K562 (cell line): Measurements from ENCODE around the gene RPL27. TPM values are rescaled to one million over a fixed set of nuclear protein-coding genes. Genes with fewer than 3 reads are reported as not detected.

Experiments used
- BHLHE40 ChIP-seq: IDR thresholded peaks from 2 replicates; pipeline ENCODE4 v1.6.1; 2011; ENCODE audit warnings: low read length, improper control_type of control experiment
- CEBPG ChIP-seq, 3 experiments: fragments of 200-800 bp in 1 of 3; sonication (Bioruptor generic) in 1 of 3; sonication (generic) in 1 of 3; formaldehyde crosslinking in 1 of 3; IDR thresholded peaks in 2 of 3; conservative IDR thresholded peaks in 1 of 3; 2 replicates each; pipeline versions ENCODE4 v1.6.1 to v1.8.0; 2016 to 2022; ENCODE audit warnings: missing compliant biosample characterization in 2 of 3, missing genetic modification characterization in 2 of 3, mild to moderate bottlenecking in 1 of 3, missing genetic modification reagents in 1 of 3
- CHD1 ChIP-seq: fragments of 200-600 bp; sonication (generic); IDR thresholded peaks from one replicate; pipeline ENCODE4 v1.6.1; 2012; ENCODE audit warnings: mild to moderate bottlenecking, moderate library complexity, low read length, inconsistent platforms
- CREB5 ChIP-seq: fragments of 250-450 bp; sonication (Bioruptor Pico); IDR thresholded peaks from 2 replicates; pipeline ENCODE4 v1.5.0; 2020; ENCODE audit warnings: mild to moderate bottlenecking
- EGR1 ChIP-seq: fragments of 450-650 bp; conservative IDR thresholded peaks from 2 replicates; pipeline ENCODE4 v1.6.1; 2017; ENCODE audit warnings: mild to moderate bottlenecking
- FOXJ2 ChIP-seq: fragments of 200-800 bp; sonication (Bioruptor generic); IDR thresholded peaks from 2 replicates; pipeline ENCODE4 v1.6.1; 2016; ENCODE audit warnings: missing genetic modification characterization, missing compliant biosample characterization
- FOXM1 ChIP-seq, 2 experiments: fragments of 450-650 bp in 1 of 2; sonication (generic) in 1 of 2; formaldehyde crosslinking in 1 of 2; IDR thresholded peaks; 2 replicates each; pipeline versions ENCODE4 v1.6.1 to v1.9.0; 2017 to 2022; ENCODE audit warnings: low read depth in 2 of 2, mild to moderate bottlenecking in 2 of 2, missing genetic modification reagents in 1 of 2, moderate library complexity in 1 of 2
- GABPB2 ChIP-seq: fragments of 250-450 bp; sonication (Bioruptor Pico); conservative IDR thresholded peaks from 2 replicates; pipeline ENCODE4 v1.5.1; 2021; ENCODE audit warnings: mild to moderate bottlenecking
- JUND ChIP-seq, 2 experiments: IDR thresholded peaks; 2 replicates in 1 of 2; 3 replicates in 1 of 2; pipeline ENCODE4 v1.6.1; 2011; ENCODE audit warnings: borderline replicate concordance in 2 of 2, low read depth in 2 of 2, low read length in 2 of 2, improper control_type of control experiment in 1 of 2, missing biosample characterization in 1 of 2, missing genetic modification characterization in 1 of 2, missing genetic modification reagents in 1 of 2
- LEF1 ChIP-seq: fragments of 450-650 bp; IDR thresholded peaks from 2 replicates; pipeline ENCODE4 v1.6.1; 2016; ENCODE audit warnings: mild to moderate bottlenecking
- MCM2 ChIP-seq: fragments of 450-650 bp; IDR thresholded peaks from 2 replicates; pipeline ENCODE4 v1.6.1; 2017; ENCODE audit warnings: low read depth, mild to moderate bottlenecking
- RBM15 ChIP-seq: fragments of 200-400 bp; formaldehyde crosslinking; IDR thresholded peaks from 2 replicates; pipeline ENCODE4 v1.6.1; 2018; ENCODE audit warnings: mild to moderate bottlenecking, low read length, moderate library complexity; ENCODE audit not compliant: insufficient read depth
- RNF2 ChIP-seq: sonication (generic); IDR thresholded peaks from 2 replicates; pipeline ENCODE4 v1.6.1; 2016
- SAFB2 ChIP-seq: fragments of 200-400 bp; formaldehyde crosslinking; IDR thresholded peaks from 2 replicates; pipeline ENCODE4 v1.6.1; 2018; ENCODE audit warnings: borderline replicate concordance, low read length, low read depth, moderate library complexity; ENCODE audit not compliant: severe bottlenecking
- SMAD1 ChIP-seq: fragments of 150-350 bp; IDR thresholded peaks from 2 replicates; pipeline ENCODE4 v1.6.1; 2014; ENCODE audit warnings: low read length, low read depth; ENCODE audit not compliant: partially characterized antibody
- TFE3 ChIP-seq: fragments of 450-650 bp; formaldehyde crosslinking; IDR thresholded peaks from 2 replicates; pipeline ENCODE4 v1.4.0; 2020; ENCODE audit warnings: mild to moderate bottlenecking, mixed read lengths
- XRCC4 ChIP-seq: IDR thresholded peaks from one replicate; pipeline ENCODE4 v1.6.1; 2011; ENCODE audit not compliant: insufficient read depth, insufficient read length; ENCODE audit errors: extremely low read depth
- ZBTB9 ChIP-seq: fragments of 450-650 bp; formaldehyde crosslinking; IDR thresholded peaks from 2 replicates; pipeline ENCODE4 v1.4.0; 2020; ENCODE audit warnings: mild to moderate bottlenecking, moderate library complexity
- ZNF143 ChIP-seq: sonication (generic); formaldehyde crosslinking; IDR thresholded peaks from 2 replicates; pipeline ENCODE4 v1.9.0; 2022; ENCODE audit warnings: mild to moderate bottlenecking, missing genetic modification reagents
- ZNF347 ChIP-seq: fragments of 450-650 bp; formaldehyde crosslinking; IDR thresholded peaks from 2 replicates; pipeline ENCODE4 v1.4.0; 2020; ENCODE audit warnings: low read depth, mild to moderate bottlenecking, moderate library complexity
- polyA plus RNA-seq, 8 experiments: library from polyadenylated mRNA; depleted of rRNA in 4 of 8; stranded (reverse) in 5 of 8; unstranded in 3 of 8; fragments of >200 nt; fragmentation: Nextera tagmentation in 2 of 8; fragmentation: Illumina TruSeq in 1 of 8; extraction: Ambion mirVana in 2 of 8; extraction: Trizol in 1 of 8; gene quantifications; 2 replicates each; pipeline versions ENCODE4 v1.2.1 to v1.2.3, GENCODE V29; 2011 to 2014; ENCODE audit warnings: inconsistent platforms in 1 of 8, missing spikeins in 1 of 8
- total RNA-seq, 7 experiments: library from RNA; depleted of rRNA in 6 of 7; stranded (reverse); fragments of >200 nt in 6 of 7; fragmentation: Illumina TruSeq in 2 of 7; extraction: Trizol in 2 of 7; gene quantifications; 2 replicates each; pipeline versions ENCODE4 v1.2.1 to v1.2.3, GENCODE V29; 2011 to 2021; ENCODE audit warnings: low replicate concordance in 1 of 7

RPL27 gene
- total and polyA plus RNA-seq, 9 of the 15 experiments (the other 6 are each of a cell fraction or from before 2014, with no cell fraction given), result 1,539 to 6,155 (median 3,710) TPM

GRCh38 chr17:42980274-42980765 is 17.9 kb upstream of the RPL27 start, which contains the start of gene RUNDC1 (continued):
- no peak for TF ChIP-seq CREB5
- TF ChIP-seq FOXJ2 (tag), result 0 out of 2 replicates have a peak, but pooled peaks have one; percentile 15
- no peak for TF ChIP-seq JUND (IDR thresholded peaks at IDR 0.05; ENCODE audit: borderline replicate concordance, low read depth, low read length)
- TF ChIP-seq JUND (tag; IDR thresholded peaks at IDR 0.05; ENCODE audit: borderline replicate concordance, low read depth, low read length), result no peak; the same call in 2 of the 3 replicates
- TF ChIP-seq EGR1, result peak; percentile 11; the same call in 1 of the 2 replicates
- no peak for TF ChIP-seq CEBPG (CRISPR knock-in tag; IDR thresholded peaks at IDR 0.05)
- no peak for TF ChIP-seq CEBPG (tag; conservative IDR thresholded peaks at IDR 0.05 in 1 of 2, IDR thresholded peaks at IDR 0.05 in 1 of 2)
- TF ChIP-seq SMAD1, result peak; percentile 40
- no peak for TF ChIP-seq RBM15
- TF ChIP-seq ZBTB9 (CRISPR knock-in tag), result 0 out of 2 replicates have a peak, but pooled peaks have one; percentile 17
- no peak for TF ChIP-seq LEF1
- peak; percentile 54 for TF ChIP-seq CHD1
- no peak for TF ChIP-seq XRCC4
- TF ChIP-seq ZNF347 (CRISPR knock-in tag), result no peak
- TF ChIP-seq GABPB2, result no peak
- no peak for TF ChIP-seq BHLHE40
- 0 out of 2 replicates have a peak, but pooled peaks have one; percentile 12 for TF ChIP-seq RNF2
- TF ChIP-seq MCM2, result no peak
- no peak for TF ChIP-seq SAFB2
- no peak for TF ChIP-seq FOXM1 (IDR thresholded peaks at IDR 0.05; ENCODE audit: low read depth)
- TF ChIP-seq FOXM1 (CRISPR knock-in tag; IDR thresholded peaks at IDR 0.05; ENCODE audit: low read depth), result no peak
- TF ChIP-seq TFE3 (CRISPR knock-in tag), result no peak
- TF ChIP-seq ZNF143 (CRISPR knock-in tag), result no peak
